GM18502 (cell line): Measurements from ENCODE around the gene CNOT6.

Source experiments
- ATAC-seq: cut with Tn5 transposase; IDR thresholded peaks from one replicate; pipeline ENCODE4 v1.9.1; 2021; ENCODE audit warnings: mild to moderate bottlenecking; ENCODE audit not compliant: unreplicated experiment, poor library complexity

CNOT6 gene

DNA sequence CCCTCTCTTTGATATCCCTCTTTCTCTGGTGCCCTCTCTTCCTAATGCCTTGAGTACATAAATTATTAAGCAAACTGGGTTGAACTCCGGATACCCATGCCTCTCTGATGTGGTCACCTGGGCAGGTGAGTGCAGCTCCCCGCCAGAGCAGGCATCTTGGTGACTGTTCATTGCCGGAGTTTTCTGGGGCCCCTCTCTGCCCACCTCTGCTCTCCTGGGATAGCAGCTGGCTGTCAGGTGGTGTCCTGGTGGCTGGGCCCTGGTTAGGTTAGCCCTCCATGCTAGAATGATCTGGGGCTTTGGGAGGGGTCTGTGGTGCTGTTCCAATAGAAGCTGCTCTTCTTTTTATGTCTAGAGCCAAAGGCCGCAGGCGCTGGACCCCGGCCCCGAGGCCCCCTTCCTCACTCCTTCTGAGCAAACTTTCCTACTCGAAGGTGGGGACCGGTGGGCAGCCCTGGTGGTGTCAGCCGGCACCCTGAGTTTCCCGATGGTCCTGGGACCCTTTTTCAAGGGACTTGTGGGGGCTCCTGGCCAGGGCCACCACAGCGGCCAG, 102.0 kb downstream of the CNOT6 start:
- ATAC-seq, result no peak

GRCh38 chr5:180596668-180597231, 102.6 kb downstream of the CNOT6 start:
- no peak for ATAC-seq

DNA sequence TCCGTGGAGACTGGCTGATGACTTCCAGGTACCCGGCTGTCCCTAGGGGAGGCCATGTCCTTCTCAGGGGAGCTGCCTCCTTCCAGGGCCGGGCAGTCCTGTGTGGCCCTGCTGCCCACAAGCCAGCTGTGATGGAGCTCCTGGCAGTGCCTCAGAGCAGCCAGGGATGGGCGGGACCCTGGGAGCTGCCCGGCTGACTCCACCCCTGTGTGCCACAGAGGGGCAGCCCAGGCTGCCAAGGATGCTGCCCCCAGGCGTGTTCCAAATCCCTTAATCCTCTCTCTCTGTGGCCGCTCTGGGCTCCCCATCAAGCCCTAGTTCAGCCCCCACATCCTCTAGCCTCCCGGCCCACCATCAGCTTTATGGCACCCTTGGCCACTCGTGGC, 104.1 kb downstream of the CNOT6 start:
- no peak for ATAC-seq

DNA sequence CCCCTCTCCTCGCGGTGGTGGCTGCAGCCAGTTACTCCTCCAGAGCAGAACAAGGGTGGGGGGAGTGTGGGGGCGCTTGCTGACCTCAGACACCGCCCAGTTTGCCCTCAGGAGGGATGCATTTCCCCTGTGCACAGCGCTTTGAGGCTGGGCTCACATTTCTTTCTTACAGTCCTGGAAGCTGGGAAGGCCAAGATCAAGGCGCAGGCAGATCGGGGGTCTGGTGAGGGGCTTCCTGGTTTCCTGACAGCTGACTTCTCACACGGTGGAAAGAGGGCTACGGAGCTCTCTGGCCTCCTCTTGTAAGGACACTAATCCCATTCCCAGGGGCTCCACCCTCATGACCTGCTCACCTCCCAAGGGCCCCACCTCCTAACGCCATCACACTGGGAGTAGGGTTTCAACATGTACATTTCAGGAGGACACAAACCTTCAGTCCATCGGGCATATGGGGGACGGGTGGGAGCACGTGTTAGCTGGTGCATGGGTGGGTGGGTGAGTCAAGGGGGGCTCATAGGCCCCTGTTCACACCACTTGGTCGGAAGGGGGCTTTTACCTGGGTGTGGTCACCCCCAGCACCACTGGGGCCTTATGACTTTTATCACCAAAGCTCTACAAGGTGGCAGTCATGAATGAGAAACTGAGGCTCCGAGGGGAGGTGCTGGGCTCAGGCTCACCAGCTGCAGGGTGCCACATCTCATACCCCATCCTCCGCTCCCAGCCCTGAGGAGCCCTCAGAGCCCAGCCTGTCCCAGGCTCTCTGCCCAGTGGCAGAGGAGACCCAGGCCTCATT, 104.8 kb downstream of the CNOT6 start:
- no peak for ATAC-seq

- no peak for ATAC-seq
These were observed 105.4 kb downstream of the CNOT6 start for GRCh38 chr5:180599590-180599914.

- ATAC-seq, result no peak
These were observed 105.9 kb downstream of the CNOT6 start for GRCh38 chr5:180599981-180600553.

DNA sequence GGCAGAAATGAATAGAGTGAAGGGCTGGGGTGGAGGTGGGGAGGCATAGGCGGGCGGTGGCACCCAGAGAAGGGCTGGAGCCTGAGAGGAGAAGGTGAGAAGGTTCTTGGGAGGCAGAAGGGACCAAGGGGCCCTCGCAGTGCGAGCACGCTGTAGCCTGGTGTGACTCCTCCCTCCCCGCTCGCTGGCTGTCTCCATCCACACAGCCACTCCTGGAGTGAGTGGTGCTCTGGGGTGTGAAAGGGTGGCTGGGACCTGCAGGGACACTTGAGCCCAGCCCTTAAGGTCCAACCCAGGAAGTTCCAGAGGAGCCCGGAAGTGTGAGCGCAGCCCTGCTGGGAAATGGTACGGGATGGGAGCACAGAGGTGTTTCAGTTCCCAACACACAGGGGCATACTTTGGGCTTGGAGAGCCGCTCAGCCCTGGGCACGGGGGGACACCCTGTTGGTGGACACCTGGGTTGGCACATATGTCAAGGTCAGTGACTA, 106.4 kb downstream of the CNOT6 start:
- ATAC-seq, result no peak

DNA sequence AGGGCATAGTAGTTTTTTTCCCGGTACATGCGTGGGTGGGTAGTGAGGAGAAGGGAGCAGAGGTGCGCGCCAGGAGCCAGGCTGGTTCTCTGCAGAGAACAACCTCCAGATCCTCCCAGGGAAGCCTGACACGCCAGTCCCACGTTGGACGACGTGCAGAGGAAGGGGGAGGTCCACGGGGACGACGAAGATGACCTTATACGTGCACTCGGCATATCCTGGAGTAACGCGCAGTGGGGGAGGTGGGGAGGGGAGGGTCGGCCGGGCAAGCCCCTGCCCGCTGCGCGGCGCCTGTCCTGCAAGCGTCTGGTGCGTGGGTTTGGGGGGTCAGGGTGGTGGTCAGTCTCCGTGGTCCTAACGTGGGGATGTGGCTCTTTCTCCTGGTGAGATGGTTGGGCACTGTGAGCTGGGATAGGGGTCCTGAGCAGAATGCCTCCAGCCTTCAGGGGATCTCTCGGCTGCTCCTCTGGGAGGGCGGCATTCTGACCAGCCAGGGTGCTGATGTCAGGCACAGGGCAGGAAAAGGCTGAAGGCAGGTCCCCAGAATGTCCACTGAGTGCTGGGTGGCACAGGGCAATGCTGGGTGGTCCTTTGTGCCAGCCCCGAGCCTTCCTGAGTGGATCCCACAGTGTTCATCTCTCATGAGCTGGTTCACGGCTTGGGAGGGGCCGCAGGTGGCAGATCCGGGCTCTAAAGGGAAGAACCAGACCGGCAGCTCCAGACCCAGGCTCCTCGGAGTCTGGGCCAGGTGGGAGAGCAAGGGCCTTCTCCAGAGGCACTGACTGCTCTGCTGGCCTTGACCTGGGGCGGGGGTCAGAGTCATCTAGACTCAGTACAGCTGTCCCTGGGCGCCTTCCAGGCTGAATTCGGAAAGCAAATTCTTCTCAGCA, 107.7 kb downstream of the CNOT6 start:
- ATAC-seq, result no peak

DNA sequence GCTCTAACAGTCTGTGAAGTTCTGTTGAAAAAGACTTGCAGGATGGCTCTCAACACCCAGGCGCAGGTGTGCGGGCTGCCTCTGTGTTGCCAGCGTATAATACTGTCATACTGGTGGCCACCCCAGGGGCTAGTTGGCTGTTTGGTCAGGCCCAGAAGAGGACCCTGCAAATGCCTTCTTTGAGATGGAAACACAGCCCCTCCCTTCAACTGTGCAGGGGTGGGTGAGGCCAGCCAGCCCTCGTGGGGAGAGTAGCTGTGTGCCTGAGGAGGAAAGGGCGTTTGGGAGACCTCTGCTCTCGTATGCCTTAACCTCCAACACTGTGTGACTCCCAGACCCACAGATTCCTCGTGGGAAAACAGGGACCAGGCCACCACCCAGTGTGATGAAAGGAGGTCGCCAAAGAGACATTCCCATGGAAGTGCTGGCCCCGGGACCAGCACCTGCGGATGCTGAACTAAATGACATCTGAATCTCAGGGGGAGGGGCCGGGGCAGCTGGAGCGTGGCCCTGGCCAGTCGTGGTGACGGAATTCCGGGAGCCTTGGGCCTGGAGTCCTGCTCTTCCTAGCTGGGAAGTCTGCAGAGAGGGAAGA, 108.4 kb downstream of the CNOT6 start:
- no peak for ATAC-seq

DNA sequence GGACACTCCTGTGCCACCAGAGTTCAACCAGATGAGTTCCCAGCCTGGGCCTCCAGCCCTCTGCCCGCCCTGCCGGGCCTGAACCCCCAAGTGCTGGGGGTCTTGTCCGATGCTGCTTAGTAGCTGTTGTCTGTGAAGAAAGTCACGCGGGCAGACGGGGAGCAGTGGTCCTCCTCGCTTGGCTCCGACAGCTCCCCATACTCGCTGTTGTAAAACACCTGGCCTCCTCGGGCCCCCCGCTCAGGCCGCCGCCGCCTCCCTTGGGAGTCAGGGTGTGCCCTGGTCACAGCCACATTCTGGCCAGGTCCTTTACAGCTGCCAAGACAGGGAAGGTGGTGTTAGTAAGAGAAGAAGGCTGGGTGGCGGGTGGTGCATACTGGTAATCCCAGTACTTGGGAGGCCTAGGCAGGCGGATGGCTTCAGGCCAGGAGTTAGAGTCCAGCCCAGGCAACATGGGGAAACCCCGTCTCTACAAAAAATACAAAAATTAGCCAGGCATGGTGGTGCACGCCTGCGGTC, 109.0 kb downstream of the CNOT6 start:
- no peak for ATAC-seq

DNA sequence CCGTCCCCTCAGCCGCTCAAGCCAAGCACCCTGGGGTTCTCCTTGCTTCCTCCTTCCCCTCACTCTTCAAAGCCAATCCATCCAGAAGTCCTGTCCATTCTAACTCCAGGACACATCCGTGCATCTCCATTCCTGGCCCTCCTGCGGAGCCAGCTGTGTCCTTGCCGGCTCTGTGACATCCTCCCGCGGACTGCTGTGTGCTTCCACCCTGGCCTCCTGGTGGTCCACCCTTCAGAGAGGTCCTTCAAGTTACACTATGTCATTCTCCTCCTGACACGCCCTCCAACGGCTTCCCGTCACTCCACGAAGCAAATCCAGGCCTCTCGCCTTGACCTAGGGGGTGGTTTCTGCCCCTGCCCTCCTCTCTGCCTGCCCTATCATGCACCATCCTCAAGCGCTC, 110.1 kb downstream of the CNOT6 start:
- no peak for ATAC-seq

- ATAC-seq, result peak; percentile 71
These were observed 111.5 kb downstream of the CNOT6 start for GRCh38 chr5:180605554-180606214.

- ATAC-seq, result no peak
These were observed 112.1 kb downstream of the CNOT6 start for GRCh38 chr5:180606215-180606785.

DNA sequence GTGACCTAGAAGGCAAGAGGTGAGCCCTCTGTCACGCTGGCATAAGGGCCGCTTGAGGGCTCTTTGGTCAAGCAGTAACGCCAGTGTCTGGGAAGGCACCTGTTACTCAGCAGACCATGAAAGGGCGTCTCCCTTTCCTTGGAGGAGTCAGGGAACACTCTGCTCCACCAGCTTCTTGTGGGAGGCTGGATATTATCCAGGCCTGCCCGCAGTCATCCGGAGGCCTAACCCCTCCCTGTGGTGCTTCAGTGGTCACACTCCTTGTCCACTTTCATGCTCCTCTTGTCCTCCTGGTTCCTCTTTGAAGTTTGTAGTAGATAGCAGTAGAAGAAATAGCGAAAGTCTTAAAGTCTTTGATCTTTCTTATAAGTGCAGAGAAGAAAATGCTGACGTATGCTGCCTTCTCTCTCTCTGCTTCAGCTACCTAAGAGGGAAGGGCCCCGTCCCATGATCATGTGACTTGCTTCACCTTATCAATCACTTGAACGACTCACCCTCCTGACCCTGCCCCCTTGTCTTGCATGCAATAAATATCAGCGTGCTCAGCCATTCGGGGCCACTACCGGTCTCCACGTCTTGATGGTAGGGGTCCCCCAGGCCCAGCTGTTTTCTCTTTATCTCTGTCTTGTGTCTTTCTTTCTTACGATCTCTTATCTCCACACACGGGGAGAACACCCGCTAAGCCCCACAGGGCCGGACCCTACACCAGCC, 113.8 kb downstream of the CNOT6 start:
- ATAC-seq, result no peak

GRCh38 chr5:180608572-180609310, 114.6 kb downstream of the CNOT6 start:
- no peak for ATAC-seq

GRCh38 chr5:180609386-180609785, 115.2 kb downstream of the CNOT6 start:
- ATAC-seq, result no peak

DNA sequence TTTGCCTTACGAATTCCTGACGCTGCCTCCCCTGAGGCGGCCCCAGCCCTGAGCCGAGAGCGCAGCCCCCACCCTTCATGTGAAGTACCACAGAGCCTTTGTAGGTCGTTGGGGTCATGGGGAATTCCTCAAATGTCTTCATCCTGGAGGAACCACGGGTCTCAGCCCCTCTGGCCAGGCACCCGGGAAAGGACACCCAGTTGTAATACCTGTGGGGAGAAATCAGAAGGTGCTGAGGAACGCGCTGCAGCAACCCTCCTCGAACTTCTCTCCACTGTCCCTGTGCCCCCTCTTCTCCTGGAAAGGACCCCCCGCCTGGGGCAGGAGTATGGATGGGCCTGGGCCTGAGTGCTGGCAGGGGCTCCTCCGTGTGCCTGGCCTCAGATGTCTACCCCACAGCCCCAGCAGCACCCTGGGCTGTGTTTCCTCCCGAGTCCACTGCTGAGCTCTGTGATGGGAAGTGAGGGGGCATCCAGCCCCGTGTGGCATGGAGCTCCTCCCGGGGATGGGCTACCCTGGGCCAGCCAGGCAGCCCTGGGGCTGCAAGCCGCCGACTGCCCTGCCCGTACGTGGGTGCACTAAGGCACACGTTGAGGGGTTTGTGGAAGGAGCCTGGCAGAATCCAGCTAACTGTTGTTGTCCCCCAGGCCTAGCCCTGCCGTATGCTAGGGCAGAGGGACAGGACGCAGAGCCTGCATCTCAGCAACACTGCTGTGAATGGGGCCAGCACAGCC, 115.8 kb downstream of the CNOT6 start:
- no peak for ATAC-seq
